GM19043 (cell line): ENCODE results near the gene FBXL7.

Experiments used
- ATAC-seq: cut with Tn5 transposase; IDR thresholded peaks from one replicate; pipeline ENCODE4 v1.9.1; 2021; ENCODE audit warnings: low read depth; ENCODE audit not compliant: unreplicated experiment

The FBXL7 gene

GRCh38 chr5:15737871-15738664 is 238.1 kb downstream of the FBXL7 start:
- ATAC-seq = no peak

- ATAC-seq = no peak
These were observed 240.4 kb downstream of the FBXL7 start for GRCh38 chr5:15740383-15740782.

- ATAC-seq = no peak
These were observed 241.6 kb downstream of the FBXL7 start for GRCh38 chr5:15741591-15741990.

GRCh38 chr5:15746833-15747232 is 246.9 kb downstream of the FBXL7 start:
- ATAC-seq = no peak

GRCh38 chr5:15748266-15748665 is 248.3 kb downstream of the FBXL7 start:
- no peak for ATAC-seq

- ATAC-seq = no peak
These were observed 252.8 kb downstream of the FBXL7 start for GRCh38 chr5:15752663-15753285.

GRCh38 chr5:15753752-15754151 is 253.8 kb downstream of the FBXL7 start:
- ATAC-seq = no peak

GRCh38 chr5:15757103-15757502 is 257.1 kb downstream of the FBXL7 start:
- no peak for ATAC-seq

- no peak for ATAC-seq
These were observed 257.6 kb downstream of the FBXL7 start for GRCh38 chr5:15757619-15758018.

GRCh38 chr5:15762668-15763067 is 262.7 kb downstream of the FBXL7 start:
- ATAC-seq = no peak

- ATAC-seq = no peak
These were observed 263.8 kb downstream of the FBXL7 start for GRCh38 chr5:15763754-15764153.

GRCh38 chr5:15768936-15769335 is 269.0 kb downstream of the FBXL7 start:
- ATAC-seq = no peak

- no peak for ATAC-seq
These were observed 272.2 kb downstream of the FBXL7 start for GRCh38 chr5:15772131-15772530.

- no peak for ATAC-seq
These were observed 274.7 kb downstream of the FBXL7 start for GRCh38 chr5:15774632-15775031.

- ATAC-seq = no peak
These were observed 276.4 kb downstream of the FBXL7 start for GRCh38 chr5:15776346-15776745.

GRCh38 chr5:15783734-15784133 is 283.8 kb downstream of the FBXL7 start:
- ATAC-seq = no peak

- ATAC-seq = no peak
These were observed 285.6 kb downstream of the FBXL7 start for GRCh38 chr5:15785531-15785981.

GRCh38 chr5:15786326-15786725 is 286.3 kb downstream of the FBXL7 start:
- no peak for ATAC-seq

GRCh38 chr5:15786884-15787283 is 286.9 kb downstream of the FBXL7 start:
- no peak for ATAC-seq

- no peak for ATAC-seq
These were observed 287.7 kb downstream of the FBXL7 start for GRCh38 chr5:15787681-15788080.

- no peak for ATAC-seq
These were observed 289.7 kb downstream of the FBXL7 start for GRCh38 chr5:15789642-15790041.

GRCh38 chr5:15790446-15791018 is 290.6 kb downstream of the FBXL7 start:
- no peak for ATAC-seq
